Measurements from ENCODE around the gene SLC16A10. TPM values are rescaled to one million over a fixed set of nuclear protein-coding genes. Genes with fewer than 3 reads are reported as not detected.
"Not testable (repeated sequence)": the region's sequence is repeated elsewhere in the genome, so short reads cannot be mapped to it uniquely, and the experiment has no call there.

SLC16A10 gene
- total and polyA plus RNA-seq, 2 of the 8 experiments (the other 6 are each of a cell fraction or from before 2014, with no cell fraction given): 18.6 to 23.2 TPM

DNA sequence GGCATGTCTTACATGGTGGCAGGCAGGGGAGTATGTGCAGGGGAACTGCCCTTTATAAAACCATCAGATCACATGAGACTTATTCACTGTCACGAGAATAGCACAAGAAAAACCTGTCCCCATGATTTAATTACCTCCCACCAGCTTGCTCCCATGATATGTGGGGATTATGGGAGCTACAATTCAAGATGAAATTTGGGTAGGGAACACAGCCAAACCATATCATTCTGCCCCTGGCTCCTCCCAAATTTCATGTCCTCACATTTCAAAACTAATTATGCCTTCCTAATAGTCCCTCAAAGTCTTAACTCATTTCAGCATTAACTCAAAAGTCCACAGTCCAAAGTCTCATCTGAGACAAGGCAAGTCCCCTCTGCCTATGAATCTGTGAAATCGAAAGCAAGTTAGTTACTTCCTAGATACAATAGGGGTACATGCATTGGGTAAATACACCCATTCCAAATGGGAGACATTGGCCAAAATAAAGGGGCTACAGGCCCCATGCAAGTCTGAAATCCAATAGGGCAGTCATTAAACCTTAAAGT, 102.4 kb downstream of the SLC16A10 start:
- 89% methylated on average over 2 of the region's 2 CpGs; no CpG with 5 or more reads in 1 of the 2 experiments for WGBS, 2 experiments (ENCODE audit: extremely low coverage in 1 of 2, insufficient coverage in 1 of 2, insufficient read length in 1 of 2, insufficient replicate concordance in 2 of 2, low coverage in 1 of 2, low lambda C conversion rate in 2 of 2, missing lambda C conversion rate in 1 of 2)
- CTCF ChIA-PET (ENCODE audit: partially characterized antibody): interaction anchor here (2.2 kb wide), 1 partner anchor 19 kb away, joined by 7 read pairs; no protein-coding TSS in a partner anchor

More for the DNA sequence above, 102.4 kb downstream of the SLC16A10 start:
- not testable (repeated sequence) for H3K36me3 ChIP-seq (ENCODE audit: control insufficient read depth in 2 of 4, insufficient read depth in 4 of 4, low read length in 3 of 4); H2BK15ac ChIP-seq (ENCODE audit: low read length); H3K4me2 ChIP-seq (ENCODE audit: insufficient read depth in 1 of 2, low read depth in 2 of 2, low read length in 2 of 2); H3K23ac ChIP-seq (ENCODE audit: insufficient read length); H2BK12ac ChIP-seq (ENCODE audit: low read depth, low read length); H3K56ac ChIP-seq (replicated peaks; ENCODE audit: insufficient read length, low read depth, low read length); H2BK5ac ChIP-seq (ENCODE audit: low read depth, low read length); H3K27ac ChIP-seq (ENCODE audit: low read depth, low read length); H3K79me1 ChIP-seq (ENCODE audit: low read depth, low read length); H4K20me1 ChIP-seq (replicated peaks in 1 of 2; ENCODE audit: control insufficient read depth in 1 of 2, insufficient read depth in 2 of 2, low read length in 2 of 2); H4K5ac ChIP-seq (ENCODE audit: insufficient read length, low read depth, low read length); H4K91ac ChIP-seq (replicated peaks; ENCODE audit: insufficient read length, low read length); H4K8ac ChIP-seq (ENCODE audit: extremely low read depth, insufficient read depth, low read length); FAIRE-seq; H3K9ac ChIP-seq (replicated peaks in 1 of 4; ENCODE audit: extremely low read depth in 1 of 4, low read depth in 3 of 4, low read length in 3 of 4); H3K4ac ChIP-seq (replicated peaks; ENCODE audit: insufficient read length, low read depth, low read length); H3K14ac ChIP-seq (ENCODE audit: insufficient read length); H3K4me1 ChIP-seq (replicated peaks in 1 of 4; ENCODE audit: control insufficient read depth in 3 of 4, insufficient read depth in 4 of 4, low read length in 3 of 4); H3K79me2 ChIP-seq (ENCODE audit: control insufficient read depth in 1 of 2, insufficient read depth in 2 of 2, low read length in 2 of 2); H2BK20ac ChIP-seq (ENCODE audit: low read length); DNase-seq (ENCODE audit: low read depth in 1 of 2, low spot score in 2 of 2); H3K18ac ChIP-seq (ENCODE audit: extremely low read depth, low read length); H2BK120ac ChIP-seq (replicated peaks; ENCODE audit: low read depth, low read length); H2AK5ac ChIP-seq (ENCODE audit: low read depth, low read length); H3K4me3 ChIP-seq (ENCODE audit: extremely low read depth in 1 of 4, insufficient read depth in 2 of 4, low read depth in 3 of 4, low read length in 4 of 4); H3K27me3 ChIP-seq (replicated peaks in 1 of 4; ENCODE audit: control insufficient read depth in 3 of 4, extremely low read depth in 1 of 4, insufficient read depth in 3 of 4, low read length in 3 of 4); H2AFZ ChIP-seq (ENCODE audit: low read length); H3K9me3 ChIP-seq (ENCODE audit: insufficient read depth in 2 of 2, low read depth in 1 of 2, low read length in 1 of 2); H3K23me2 ChIP-seq (ENCODE audit: low read depth, low read length)
- POLR2A ChIA-PET (ENCODE audit: partially characterized antibody): interaction anchor here (1.0 to 1.2 kb wide), 2 partner anchors 9 to 20 kb away, joined by 3 to 4 read pairs; no protein-coding TSS in a partner anchor
